ENCODE data around the gene NFYB. TPM values are rescaled to one million over a fixed set of nuclear protein-coding genes. Genes with fewer than 3 reads are reported as not detected.
"Not testable (repeated sequence)": the region's sequence is repeated elsewhere in the genome, so short reads cannot be mapped to it uniquely, and the experiment has no call there.

NFYB gene
- 17.6 and 24.7 TPM in 2 replicates for total RNA-seq

- DNase-seq (ENCODE audit: low read depth, low spot score) = peak; percentile 94
Measured at GRCh38 chr12:104137902-104138796, at the start of gene NFYB. Gene NFYB, minus strand, starts transcription at chr12:104138210. Its CDS starts 2,757 bp downstream, at chr12:104135453.

GRCh38 chr12:104187446-104188155 is 49.6 kb upstream of the NFYB start:
- no peak for DNase-seq (ENCODE audit: low read depth, low spot score)

GRCh38 chr12:104183443-104183842 is 45.4 kb upstream of the NFYB start:
- no peak for DNase-seq (ENCODE audit: low read depth, low spot score)

GRCh38 chr12:104182621-104183378 is 44.8 kb upstream of the NFYB start:
- no peak for DNase-seq (ENCODE audit: low read depth, low spot score)

- DNase-seq (ENCODE audit: low read depth, low spot score) = no peak
Measured at GRCh38 chr12:104182144-104182543, 44.1 kb upstream of the NFYB start.

GRCh38 chr12:104181313-104181712 is 43.3 kb upstream of the NFYB start:
- DNase-seq (ENCODE audit: low read depth, low spot score) = no peak

GRCh38 chr12:104180374-104180773 is 42.4 kb upstream of the NFYB start:
- no peak for DNase-seq (ENCODE audit: low read depth, low spot score)

GRCh38 chr12:104177663-104178501 is 39.9 kb upstream of the NFYB start:
- peak; percentile 76 for DNase-seq (ENCODE audit: low read depth, low spot score)

- DNase-seq (ENCODE audit: low read depth, low spot score) = no peak
Measured at GRCh38 chr12:104177336-104177662, 39.3 kb upstream of the NFYB start.

GRCh38 chr12:104175726-104176247 is 37.8 kb upstream of the NFYB start:
- DNase-seq (ENCODE audit: low read depth, low spot score) = no peak

GRCh38 chr12:104173804-104174203 is 35.8 kb upstream of the NFYB start:
- DNase-seq (ENCODE audit: low read depth, low spot score) = not testable (repeated sequence)

GRCh38 chr12:104172570-104172947 is 34.5 kb upstream of the NFYB start:
- DNase-seq (ENCODE audit: low read depth, low spot score) = no peak

- no peak for DNase-seq (ENCODE audit: low read depth, low spot score)
Measured at GRCh38 chr12:104171785-104172569, 34.0 kb upstream of the NFYB start.

GRCh38 chr12:104168596-104168995 is 30.6 kb upstream of the NFYB start:
- DNase-seq (ENCODE audit: low read depth, low spot score) = no peak

- DNase-seq (ENCODE audit: low read depth, low spot score) = no peak
Measured at GRCh38 chr12:104167519-104168458, 29.8 kb upstream of the NFYB start.

- no peak for DNase-seq (ENCODE audit: low read depth, low spot score)
Measured at GRCh38 chr12:104166465-104166864, 28.5 kb upstream of the NFYB start.

- DNase-seq (ENCODE audit: low read depth, low spot score) = peak; percentile 55
Measured at GRCh38 chr12:104165801-104166200, 27.8 kb upstream of the NFYB start.

GRCh38 chr12:104164634-104165033 is 26.6 kb upstream of the NFYB start:
- DNase-seq (ENCODE audit: low read depth, low spot score) = no peak

GRCh38 chr12:104163631-104164030 is 25.6 kb upstream of the NFYB start:
- no peak for DNase-seq (ENCODE audit: low read depth, low spot score)
